MCF 10A (cell line): ENCODE results near the gene WDR5B. TPM values are rescaled to one million over a fixed set of nuclear protein-coding genes. Genes with fewer than 3 reads are reported as not detected.

Experiments
- Bru-seq: library from RNA; stranded (reverse); fragments of 400-500 nt; gene quantifications from one replicate; lab custom pipeline; 2021; lab: Mats Ljungman, UMichigan
- BruChase-seq, 2 experiments: library from RNA; stranded (reverse); fragments of 400-500 nt; gene quantifications; one replicate each; lab custom pipeline; 2021; lab: Mats Ljungman, UMichigan
- BruUV-seq: library from RNA; stranded (reverse); fragments of 400-500 nt; replicated peaks from 2 replicates; lab custom pipeline; 2021; lab: Mats Ljungman, UMichigan
- CTCF ChIA-PET: fragments of 300-600 bp; sonication (Branson Sonifier 250); formaldehyde crosslinking; extraction: SDS; loops from one replicate; lab custom pipeline; 2021; ENCODE audit warnings: antibody characterized with exemption, inconsistent platforms; lab: Yijun Ruan, JAX
- POLR2A ChIA-PET: fragments of 300-600, 350-650 bp; sonication (Branson Sonifier 250); formaldehyde crosslinking; extraction: SDS; loops from one replicate; lab custom pipeline; 2020; ENCODE audit warnings: antibody characterized with exemption, inconsistent platforms; lab: Yijun Ruan, JAX
- DNase-seq: peaks from one replicate; pipeline ENCODE4 v3.0.0-alpha.2; 2018; ENCODE audit not compliant: unreplicated experiment
- H3K27ac Mint-ChIP-seq: one replicate; pipeline ENCODE4 v1.8.0; 2022; ENCODE audit warnings: mild to moderate bottlenecking, low read depth, mixed read lengths; ENCODE audit not compliant: unreplicated experiment
- H3K27me3 Mint-ChIP-seq: one replicate; pipeline ENCODE4 v1.8.0; 2022; ENCODE audit warnings: mixed read lengths; ENCODE audit not compliant: insufficient read depth, unreplicated experiment
- H3K36me3 Mint-ChIP-seq: one replicate; pipeline ENCODE4 v1.8.0; 2022; ENCODE audit warnings: mild to moderate bottlenecking, moderate library complexity, mixed read lengths; ENCODE audit not compliant: insufficient read depth, unreplicated experiment
- H3K4me1 Mint-ChIP-seq: one replicate; pipeline ENCODE4 v1.8.0; 2022; ENCODE audit warnings: mixed read lengths; ENCODE audit not compliant: insufficient read depth, unreplicated experiment
- H3K4me3 Mint-ChIP-seq: one replicate; pipeline ENCODE4 v1.8.0; 2022; ENCODE audit warnings: mild to moderate bottlenecking, moderate library complexity, mixed read lengths; ENCODE audit not compliant: unreplicated experiment
- H3K9me3 Mint-ChIP-seq: one replicate; pipeline ENCODE4 v1.8.0; 2022; ENCODE audit warnings: mixed read lengths; ENCODE audit not compliant: unreplicated experiment
- CTCF ChIP-seq: fragments of 200-600 bp; IDR thresholded peaks from one replicate; pipeline ENCODE4 v1.8.0; 2022; ENCODE audit warnings: antibody characterized with exemption, mild to moderate bottlenecking; ENCODE audit not compliant: unreplicated experiment
- intact Hi-C: fragments of 100-400 bp; cut with micrococcal nuclease; formaldehyde crosslinking; loops from 2 replicates; pipeline ENCODE4 v1.14.1; 2022
- long read RNA-seq: library from polyadenylated mRNA; stranded (forward); transcript quantifications from one replicate; pipeline ENCODE4 v2.0.0, GENCODE V29; 2022
- total RNA-seq: library from RNA; stranded (reverse); gene quantifications from 2 replicates; pipeline ENCODE4 v1.2.3, GENCODE V29; 2022

Gene WDR5B
- total RNA-seq (10.0 and 11.0 TPM in 2 replicates), Bru-seq, nascent RNA (percentile 91 among the genes with signal in this experiment), BruChase-seq, experiment 1, labeled RNA remaining after a 6-hour chase (percentile 87 among the genes with signal in this experiment), BruChase-seq, experiment 2, labeled RNA remaining after a 2-hour chase (percentile 97 among the genes with signal in this experiment)
- long read RNA-seq, transcript WDR5B-201 (1 exons, 3,720 nt): major isoform, 42 of 42 reads
- long read RNA-seq, partial matches to known transcripts: 0 of 42 reads
- long read RNA-seq, other reads (novel, unspliced or antisense): 0 of 42 reads

GRCh38 chr3:122415762-122416654, at the start of gene WDR5B:
Gene WDR5B, minus strand, starts transcription at chr3:122416062. Its CDS starts 534 bp downstream, at chr3:122415528.
- TSS peak; percentile 70 for BruUV-seq
- ChIA-PET CTCF (interaction anchor here (0.5 to 3.7 kb wide), 7 partner anchors 18 to 263 kb away, joined by 3 to 23 read pairs (median 4); partner anchors contain the start of gene FAM162A), POLR2A (interaction anchor here (0.6 to 4.8 kb wide), 46 partner anchors 8 to 871 kb away, joined by 3 to 91 read pairs (median 5); partner anchors contain the start of genes CSTA, DTX3L, FAM162A and HSPBAP1)
- Mint-ChIP-seq H3K27ac (peak within 1 kb of the TSS; percentile 99), H3K27me3 (no peaks in the 10 kb centered on the region), H3K4me1 (peaks cover 32% of the 10 kb centered on the region), H3K4me3 (peak within 1 kb of the TSS; percentile 99), H3K36me3 (peaks cover 72% of the 10 kb centered on the region), H3K9me3 (no peaks in the 10 kb centered on the region)
- no peak for TF ChIP-seq CTCF
- intact Hi-C loops: loop anchor here (5.0 kb wide), 1 partner anchor 96 kb away; the partner anchor contains the start of gene KPNA1
- DNase-seq: peak; percentile 98

GRCh38 chr3:122464659-122465058, 48.8 kb upstream of the WDR5B start:
- no TSS peak for BruUV-seq
- DNase-seq: no peak
- Mint-ChIP-seq H3K27me3 (no peaks in the 10 kb centered on the region), H3K4me3 (no peak overlapping the region), H3K36me3 (peaks cover 65% of the 10 kb centered on the region), H3K4me1 (peaks cover 13% of the 10 kb centered on the region), H3K27ac (no peak overlapping the region), H3K9me3 (no peaks in the 10 kb centered on the region)
- intact Hi-C loops: no loop called here
- no peak for TF ChIP-seq CTCF
- ChIA-PET POLR2A (interaction anchor here (0.8 to 0.9 kb wide), 2 partner anchors 10 to 70 kb away, joined by 3 read pairs; no protein-coding TSS in a partner anchor), CTCF (interaction anchor here (1.0 kb wide), 2 partner anchors 49 to 215 kb away, joined by 3 to 4 read pairs; no protein-coding TSS in a partner anchor)

- TF ChIP-seq CTCF: no peak
- POLR2A ChIA-PET: interaction anchor here (1.1 to 2.9 kb wide), 2 partner anchors 53 to 72 kb away, joined by 3 to 7 read pairs; partner anchors contain the start of gene KPNA1
- intact Hi-C loops: no loop called here
- peaks cover 77% of the 10 kb centered on the region for H3K36me3 Mint-ChIP-seq
- no peak overlapping the region for H3K27ac Mint-ChIP-seq
- CTCF ChIA-PET: interaction anchor here (1.0 to 1.7 kb wide), 2 partner anchors 97 to 217 kb away, joined by 3 to 9 read pairs; no protein-coding TSS in a partner anchor
- no TSS peak for BruUV-seq
- peaks cover 7% of the 10 kb centered on the region for H3K4me1 Mint-ChIP-seq
- no peaks in the 10 kb centered on the region for H3K9me3 Mint-ChIP-seq
- DNase-seq: no peak
- no peak overlapping the region for H3K4me3 Mint-ChIP-seq
- no peaks in the 10 kb centered on the region for H3K27me3 Mint-ChIP-seq
Measured at GRCh38 chr3:122462406-122462805, 46.5 kb upstream of the WDR5B start.
